Gastroesophageal sphincter (tissue), 3 donors: ENCODE results near the gene NOP10.

Experiments used
- EP300 ChIP-seq: sonication (generic); formaldehyde crosslinking; IDR thresholded peaks from one replicate; pipeline ENCODE4 v1.6.1; 2017; ENCODE audit warnings: antibody characterized with exemption, mild to moderate bottlenecking
- POLR2AphosphoS5 ChIP-seq: sonication (generic); formaldehyde crosslinking; IDR thresholded peaks from one replicate; pipeline ENCODE4 v1.6.1; 2017; ENCODE audit warnings: antibody characterized with exemption
- TF ChIP-seq, protein P1 (sequence below), 4 experiments: fragments of 200-600 bp in 2 of 4; fragments of 450-650 bp in 2 of 4; sonication (generic) in 1 of 4; IDR thresholded peaks; one replicate each; pipeline ENCODE4 v1.5.1; 2017 to 2019; ENCODE audit warnings: antibody characterized with exemption in 4 of 4, mild to moderate bottlenecking in 2 of 4, moderate library complexity in 2 of 4

- TF ChIP-seq, protein P1, sequence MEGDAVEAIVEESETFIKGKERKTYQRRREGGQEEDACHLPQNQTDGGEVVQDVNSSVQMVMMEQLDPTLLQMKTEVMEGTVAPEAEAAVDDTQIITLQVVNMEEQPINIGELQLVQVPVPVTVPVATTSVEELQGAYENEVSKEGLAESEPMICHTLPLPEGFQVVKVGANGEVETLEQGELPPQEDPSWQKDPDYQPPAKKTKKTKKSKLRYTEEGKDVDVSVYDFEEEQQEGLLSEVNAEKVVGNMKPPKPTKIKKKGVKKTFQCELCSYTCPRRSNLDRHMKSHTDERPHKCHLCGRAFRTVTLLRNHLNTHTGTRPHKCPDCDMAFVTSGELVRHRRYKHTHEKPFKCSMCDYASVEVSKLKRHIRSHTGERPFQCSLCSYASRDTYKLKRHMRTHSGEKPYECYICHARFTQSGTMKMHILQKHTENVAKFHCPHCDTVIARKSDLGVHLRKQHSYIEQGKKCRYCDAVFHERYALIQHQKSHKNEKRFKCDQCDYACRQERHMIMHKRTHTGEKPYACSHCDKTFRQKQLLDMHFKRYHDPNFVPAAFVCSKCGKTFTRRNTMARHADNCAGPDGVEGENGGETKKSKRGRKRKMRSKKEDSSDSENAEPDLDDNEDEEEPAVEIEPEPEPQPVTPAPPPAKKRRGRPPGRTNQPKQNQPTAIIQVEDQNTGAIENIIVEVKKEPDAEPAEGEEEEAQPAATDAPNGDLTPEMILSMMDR (IDR thresholded peaks at IDR 0.05) = no peak
- TF ChIP-seq EP300 (no peak), POLR2AphosphoS5 (no peak)
Observed at GRCh38 chr15:34349769-34350168, 6.8 kb upstream of the NOP10 start.
